GM21423 (cell line): ENCODE results near the gene SH2B2.

ENCODE experiments used
- ATAC-seq: cut with Tn5 transposase; IDR thresholded peaks from one replicate; pipeline ENCODE4 v1.9.1; 2021; ENCODE audit warnings: mild to moderate bottlenecking, moderate library complexity; ENCODE audit not compliant: unreplicated experiment

The SH2B2 gene

GRCh38 chr7:102264367-102264891, 22.2 kb upstream of the SH2B2 start:
- no peak for ATAC-seq

DNA sequence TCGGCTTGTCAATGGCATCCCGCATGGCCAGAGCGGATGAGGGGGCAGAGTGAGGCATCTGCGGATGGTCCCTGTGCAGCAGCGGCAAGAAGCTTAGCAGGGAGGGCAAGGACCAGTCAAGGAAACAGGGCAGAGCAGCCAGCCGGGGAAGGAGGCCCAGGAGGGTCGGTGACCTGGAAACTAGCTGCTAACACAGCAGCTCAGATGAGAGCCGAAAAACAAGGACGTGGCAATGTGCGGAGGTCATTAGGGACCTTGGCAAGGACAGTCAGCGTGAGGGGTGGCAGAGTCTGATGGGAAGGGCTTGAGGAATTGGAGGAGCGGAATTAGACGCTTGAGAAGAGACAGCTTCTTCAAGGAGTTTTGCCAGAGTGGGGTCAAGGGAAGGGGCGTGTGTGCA, 20.1 kb upstream of the SH2B2 start:
- no peak for ATAC-seq

- no peak for ATAC-seq
Measured at GRCh38 chr7:102268635-102269034, 18.0 kb upstream of the SH2B2 start.

- ATAC-seq = no peak
Measured at GRCh38 chr7:102270178-102270887, 16.3 kb upstream of the SH2B2 start.

DNA sequence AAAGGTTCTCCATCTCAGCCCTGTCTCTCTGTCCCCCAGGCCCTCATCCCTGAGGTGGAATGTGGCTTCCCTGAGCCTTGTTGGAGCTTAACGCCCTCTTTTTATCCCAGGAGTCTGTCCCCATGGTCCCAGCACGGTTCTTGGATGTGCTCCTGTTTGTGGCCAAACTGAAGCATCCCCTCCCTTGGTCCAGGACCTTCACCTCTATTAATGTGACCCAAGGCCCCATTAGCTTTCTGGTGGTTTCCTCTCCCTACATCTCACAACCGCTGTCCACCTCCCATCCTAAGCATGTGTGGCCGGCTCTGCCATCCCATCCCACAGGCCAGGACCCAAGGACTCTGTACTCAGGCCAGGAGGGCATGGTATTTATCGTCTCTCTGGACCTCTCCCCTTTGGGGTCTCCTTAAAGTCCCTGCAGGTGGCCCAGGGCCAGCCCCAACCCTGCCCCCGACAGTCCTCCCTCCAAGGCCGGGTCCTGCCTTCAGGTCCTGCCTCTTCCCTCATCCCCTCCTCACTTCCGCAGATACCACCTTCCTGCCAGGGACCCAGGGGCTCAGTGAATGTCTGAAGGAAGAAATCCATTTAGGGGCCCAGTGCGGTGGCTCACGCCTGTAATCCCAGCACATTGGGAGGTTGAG, 15.4 kb upstream of the SH2B2 start:
- no peak for ATAC-seq

- no peak for ATAC-seq
Measured at GRCh38 chr7:102272075-102272916, 14.4 kb upstream of the SH2B2 start.

- ATAC-seq = no peak
Measured at GRCh38 chr7:102272917-102273748, 13.5 kb upstream of the SH2B2 start.

DNA sequence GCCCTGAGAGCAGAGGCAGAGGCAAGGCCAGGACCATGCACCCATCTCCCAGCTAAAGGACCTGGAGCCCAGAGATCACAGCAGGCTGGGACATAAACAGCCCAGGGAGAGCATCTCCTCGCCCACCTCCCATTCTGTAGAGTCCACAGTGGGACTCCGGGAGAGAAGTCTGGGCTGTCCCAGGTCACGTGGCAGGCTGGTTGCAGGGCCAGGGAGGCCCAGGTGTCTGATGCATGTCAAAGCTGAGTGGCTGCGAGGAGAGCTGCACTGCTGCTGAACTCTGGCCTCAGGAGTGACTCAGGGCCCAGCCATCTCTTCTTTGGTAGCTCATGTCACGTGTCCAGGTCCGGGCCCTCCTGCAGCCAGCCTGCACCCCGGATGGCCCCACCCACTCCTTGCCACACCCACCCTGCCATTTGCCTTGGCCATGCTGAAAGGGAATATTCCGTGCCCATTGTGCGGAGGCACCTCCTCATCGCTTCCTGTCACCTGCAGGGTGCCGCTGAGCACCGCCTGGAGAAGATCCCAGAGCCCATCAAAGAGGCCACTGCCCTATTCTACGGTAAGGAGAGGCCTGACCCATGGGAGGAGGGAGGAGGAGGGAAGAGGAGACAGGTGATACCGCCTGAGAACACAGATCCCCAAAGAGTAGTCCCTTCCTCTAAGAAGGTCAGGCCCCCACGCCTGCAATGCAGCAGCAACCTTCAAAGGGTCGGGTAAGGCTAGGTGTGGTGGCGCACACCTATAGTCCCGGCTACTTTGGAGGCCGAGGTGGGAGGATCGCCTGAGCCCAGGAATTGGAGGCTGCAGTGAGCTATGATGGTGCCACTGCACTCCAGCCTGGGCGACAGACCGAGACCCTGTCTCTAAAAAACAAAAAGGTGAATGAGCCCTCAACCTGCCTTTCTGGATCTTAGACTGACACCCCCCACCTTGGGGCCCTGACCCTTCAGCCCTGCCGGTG, 12.6 kb upstream of the SH2B2 start:
- ATAC-seq = no peak

GRCh38 chr7:102275123-102275703, 11.5 kb upstream of the SH2B2 start:
- ATAC-seq = no peak

DNA sequence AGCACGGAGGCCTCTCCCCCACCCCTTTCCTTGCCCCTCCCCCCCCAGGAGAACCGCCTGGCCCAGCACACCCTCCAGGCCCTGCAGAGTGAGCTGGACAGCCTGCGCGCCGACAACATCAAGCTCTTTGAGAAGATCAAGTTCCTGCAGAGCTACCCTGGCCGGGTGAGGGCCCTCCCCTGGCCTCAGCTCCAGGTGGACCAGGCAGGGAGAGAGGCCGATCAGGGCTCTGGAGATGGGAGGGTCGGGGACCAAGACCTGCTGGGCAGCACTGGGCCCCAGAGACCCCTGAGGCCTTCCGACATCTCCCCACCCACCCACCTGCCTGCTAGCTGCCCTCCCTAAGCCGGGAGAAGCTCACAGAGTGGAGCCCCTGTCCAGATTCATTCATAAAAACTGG, 8.8 kb upstream of the SH2B2 start:
- no peak for ATAC-seq

- ATAC-seq = peak; percentile 55
Measured at GRCh38 chr7:102279537-102280400, 6.9 kb upstream of the SH2B2 start.

DNA sequence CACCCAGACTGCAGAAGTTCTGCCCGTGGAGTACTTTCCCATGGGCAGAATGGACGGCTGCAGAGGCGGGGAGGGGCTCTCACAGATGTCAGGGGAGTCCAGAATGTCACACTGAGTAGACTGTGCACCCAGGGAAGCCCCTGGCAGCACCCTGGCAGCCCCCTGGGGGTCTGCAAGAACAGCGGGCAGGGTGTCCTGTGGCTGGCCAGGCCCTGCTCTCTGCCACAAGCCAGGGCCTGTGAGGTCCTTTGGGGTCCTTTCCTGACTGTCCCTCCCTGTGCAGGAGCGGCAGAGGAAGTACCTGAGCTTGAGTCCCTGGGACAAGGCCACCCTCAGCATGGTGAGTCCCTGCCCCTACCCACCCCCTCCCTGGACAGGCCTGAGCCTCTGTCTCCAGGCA, 6.1 kb upstream of the SH2B2 start:
- ATAC-seq = no peak

GRCh38 chr7:102281785-102282184, 4.9 kb upstream of the SH2B2 start:
- ATAC-seq = no peak

GRCh38 chr7:102282465-102283362, 4.0 kb upstream of the SH2B2 start:
- ATAC-seq = no peak

- ATAC-seq = no peak
Measured at GRCh38 chr7:102283477-102284189, 3.0 kb upstream of the SH2B2 start.

- ATAC-seq = no peak
Measured at GRCh38 chr7:102284399-102284798, 2.3 kb upstream of the SH2B2 start.
